ENCODE results near the gene TOR1A.

Gene TOR1A

GRCh38 chr9:129851821-129852220 is 27.9 kb upstream of the TOR1A start:
- DNase-seq: no peak

- no peak for DNase-seq
Observed at GRCh38 chr9:129850821-129851550, 27.1 kb upstream of the TOR1A start.

DNA sequence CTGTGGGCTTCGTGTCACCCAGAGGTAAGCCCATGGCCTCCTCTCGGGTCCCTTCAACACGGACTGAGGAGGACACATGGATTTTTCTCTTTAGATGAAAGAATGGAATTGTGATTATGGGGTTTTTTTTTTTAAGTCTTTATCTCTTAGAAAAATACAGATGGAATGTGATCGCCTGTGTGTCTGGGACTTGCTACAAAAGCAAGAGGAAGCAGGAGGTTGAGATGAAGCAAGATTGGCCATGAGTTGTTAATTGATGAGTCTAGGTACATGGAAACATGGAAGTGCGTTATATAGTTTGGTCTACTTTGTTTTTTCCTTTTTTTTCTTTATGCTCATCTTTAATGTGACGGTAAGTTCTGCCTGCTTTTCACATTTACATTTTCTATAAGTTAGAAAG is 26.0 kb upstream of the TOR1A start:
- no peak for DNase-seq

GRCh38 chr9:129848712-129849441 is 24.9 kb upstream of the TOR1A start:
- no peak for DNase-seq

GRCh38 chr9:129845373-129845772 is 21.4 kb upstream of the TOR1A start:
- no peak for DNase-seq

DNA sequence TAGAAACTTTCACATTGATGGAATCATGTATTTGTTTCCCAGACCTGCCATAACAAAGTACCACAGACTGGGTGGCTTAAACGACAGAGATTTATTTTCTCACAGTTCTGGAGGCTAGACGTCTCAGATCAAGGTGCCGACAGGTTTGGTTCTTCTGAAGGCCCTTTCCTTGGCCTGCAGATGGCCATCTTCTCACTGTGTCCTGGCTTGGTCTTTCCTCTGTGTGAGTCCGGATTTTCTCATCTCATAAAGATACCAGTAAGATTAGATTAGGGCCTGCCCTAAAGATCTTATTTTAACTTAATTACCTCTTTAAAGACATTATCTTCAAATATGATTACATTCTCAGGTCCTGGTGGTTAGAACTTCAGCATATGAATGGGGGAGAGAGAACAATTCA is 17.1 kb upstream of the TOR1A start:
- DNase-seq: no peak

DNA sequence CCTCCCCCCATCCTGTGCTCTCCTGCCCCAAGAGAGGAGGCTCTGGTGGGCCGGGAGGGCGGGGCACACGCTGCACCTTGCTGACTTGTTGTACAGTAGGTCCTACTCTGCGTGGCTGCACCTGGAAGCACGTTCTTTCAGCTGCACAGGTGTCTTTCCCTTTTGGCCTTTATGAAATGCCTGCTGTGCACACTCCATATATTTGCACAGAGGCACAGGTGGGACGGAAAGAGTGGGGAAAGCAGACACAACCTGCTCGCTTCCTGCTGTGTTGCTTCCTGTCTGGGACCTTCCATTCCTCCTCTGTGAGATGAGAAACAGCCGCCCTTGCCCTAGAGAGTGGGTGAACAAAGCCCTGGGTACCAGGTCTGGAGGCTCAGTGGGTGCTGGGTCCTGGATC is 16.1 kb upstream of the TOR1A start:
- DNase-seq: no peak

DNA sequence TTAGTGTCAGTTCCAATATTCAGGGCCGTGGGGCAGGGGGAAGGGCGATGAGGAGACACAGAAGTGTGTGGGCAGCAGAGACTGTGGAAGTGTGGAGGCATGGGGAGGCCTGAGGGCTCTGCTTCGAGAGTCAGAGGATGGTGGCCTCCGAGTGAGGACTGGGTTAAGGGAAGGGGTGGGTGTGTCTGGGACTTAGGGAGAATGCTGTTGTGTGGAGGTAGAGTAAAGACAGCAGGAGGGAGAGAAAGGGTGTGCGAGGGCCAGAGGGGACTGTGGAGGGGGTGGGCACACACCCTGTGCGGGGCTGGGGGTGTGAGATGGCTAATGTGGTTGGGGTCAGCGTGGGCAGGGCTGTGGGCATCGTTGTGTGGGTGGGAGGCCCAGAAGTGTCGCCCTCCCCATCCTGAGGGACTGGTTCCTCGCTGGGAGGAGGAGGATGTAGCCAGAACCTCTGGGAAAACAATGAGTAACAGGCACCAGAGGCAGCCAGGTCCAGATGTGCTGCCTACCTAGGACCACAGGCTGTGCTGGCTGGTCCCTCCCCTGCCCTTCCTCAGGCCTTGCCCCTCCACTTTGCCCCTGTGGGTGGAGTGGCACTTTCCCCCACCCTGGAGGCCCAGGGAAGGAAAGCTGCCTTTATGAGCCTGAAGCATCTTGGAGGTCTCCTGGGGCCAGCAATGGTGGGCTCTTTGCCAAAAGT is 15.5 kb upstream of the TOR1A start:
- DNase-seq: no peak

GRCh38 chr9:129838707-129839259 is 14.8 kb upstream of the TOR1A start:
- peak; percentile 77 for DNase-seq

DNA sequence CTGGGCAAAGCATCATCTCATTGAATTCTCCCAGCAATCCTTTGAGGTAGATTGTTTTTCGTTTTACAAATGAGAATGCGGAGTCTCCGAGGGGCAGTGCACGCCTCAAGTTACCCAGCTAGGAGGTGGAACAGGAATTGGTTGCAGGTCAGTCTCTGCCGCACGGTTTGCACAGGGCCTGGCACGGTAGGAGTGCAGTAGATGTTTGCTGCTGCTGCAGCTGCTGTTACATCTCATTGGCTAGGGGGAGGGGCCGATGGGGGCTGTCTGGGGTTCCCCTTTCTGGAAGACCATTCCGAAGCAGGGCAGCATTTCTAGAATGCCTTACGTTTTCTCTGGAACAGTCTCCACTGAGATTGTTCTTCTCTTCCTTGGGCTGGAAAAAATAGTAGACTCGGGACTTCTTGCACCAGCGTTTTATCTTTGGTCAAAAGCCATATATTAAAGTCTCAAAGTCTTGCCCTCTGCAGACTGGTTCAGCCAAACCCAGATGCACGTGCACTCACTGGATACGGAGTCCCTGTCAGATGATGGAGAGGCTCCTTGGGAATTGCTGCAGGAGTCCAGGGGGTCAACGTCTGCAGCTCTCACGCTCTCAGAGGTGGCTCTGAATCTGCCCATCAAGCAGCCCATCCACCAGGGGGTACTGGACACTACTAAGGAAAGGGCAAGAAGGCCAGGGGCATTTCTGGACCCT is 12.5 kb upstream of the TOR1A start:
- no peak for DNase-seq

- DNase-seq: no peak
Observed at GRCh38 chr9:129835860-129836223, 11.9 kb upstream of the TOR1A start.

DNA sequence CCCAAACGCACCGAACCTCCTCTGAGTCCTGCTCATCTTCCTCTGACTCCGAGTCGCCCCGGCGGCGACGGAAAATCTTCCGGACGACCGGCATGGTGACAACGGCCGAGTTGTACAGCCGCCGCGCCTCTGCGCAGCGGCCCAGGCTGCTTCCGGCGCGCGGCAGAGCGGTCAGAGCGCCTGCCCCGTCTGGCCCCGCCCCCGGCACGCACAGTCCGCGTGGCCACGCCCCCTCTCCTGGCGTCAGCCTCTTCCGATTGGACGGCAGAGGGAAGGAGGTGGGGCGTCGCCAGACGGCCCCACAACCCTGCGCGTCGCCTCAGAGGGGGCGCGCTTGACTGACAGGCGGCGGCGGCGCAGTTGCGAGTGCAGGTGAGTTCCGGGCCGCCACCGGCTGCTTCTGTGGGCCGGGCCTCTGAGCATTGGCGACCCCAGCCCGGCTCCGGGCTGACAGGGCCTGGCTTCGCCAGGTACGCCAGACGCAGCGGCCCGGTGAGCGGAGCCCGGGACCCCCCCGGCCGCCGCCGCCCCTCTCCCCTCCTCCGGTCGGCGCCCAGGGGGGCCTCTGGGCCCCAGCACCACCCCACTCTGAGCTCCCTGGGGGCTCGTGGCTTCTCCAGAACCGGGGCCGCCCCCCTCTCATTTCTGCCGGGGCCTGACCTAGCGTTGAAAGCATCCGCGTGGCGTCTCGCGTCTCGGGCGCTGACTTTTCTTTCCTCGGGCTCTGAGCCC is 11.4 kb upstream of the TOR1A start, which contains the start of the genes C9orf78 and USP20:
Gene C9orf78, minus strand, starts transcription at position 148 of the 732 bp plus-strand sequence. Its CDS starts 54 bp downstream, at position 94.
Gene USP20, plus strand, starts transcription at position 331 of the 732 bp plus-strand sequence. CDS start 17,098 bp downstream, outside the sequence.
- DNase-seq: peak; percentile 93

DNA sequence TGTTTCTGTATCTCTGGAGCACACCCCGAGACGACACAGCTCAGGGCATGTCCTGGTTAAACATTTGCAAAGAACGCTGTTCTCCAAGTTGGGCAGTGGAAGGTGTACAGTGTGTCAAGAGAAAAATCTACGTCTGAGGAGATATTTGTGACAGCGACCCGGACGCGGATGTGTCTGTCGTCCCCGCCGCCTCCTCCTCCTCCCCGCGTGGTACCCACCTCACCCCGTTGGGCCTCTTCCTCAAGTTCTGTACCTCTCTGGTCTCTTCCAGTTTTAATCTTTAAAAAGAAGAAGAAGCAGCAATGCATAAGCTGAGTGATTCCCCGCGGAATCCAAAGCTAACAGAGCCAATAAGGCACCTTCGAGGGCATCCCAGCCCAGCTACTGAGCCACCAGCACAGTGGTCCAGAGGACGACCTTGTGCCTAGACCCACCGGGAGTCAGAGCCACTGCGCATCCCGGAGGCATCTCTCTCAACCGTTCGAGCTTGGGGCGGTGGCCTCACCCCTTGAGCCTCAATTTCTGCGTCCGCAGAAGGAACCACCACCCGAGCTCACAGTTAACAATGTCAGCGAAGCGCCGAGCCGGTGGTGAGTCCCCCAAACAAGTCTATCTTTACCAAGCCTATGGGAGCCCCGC is 10.7 kb upstream of the TOR1A start:
- DNase-seq: no peak

DNA sequence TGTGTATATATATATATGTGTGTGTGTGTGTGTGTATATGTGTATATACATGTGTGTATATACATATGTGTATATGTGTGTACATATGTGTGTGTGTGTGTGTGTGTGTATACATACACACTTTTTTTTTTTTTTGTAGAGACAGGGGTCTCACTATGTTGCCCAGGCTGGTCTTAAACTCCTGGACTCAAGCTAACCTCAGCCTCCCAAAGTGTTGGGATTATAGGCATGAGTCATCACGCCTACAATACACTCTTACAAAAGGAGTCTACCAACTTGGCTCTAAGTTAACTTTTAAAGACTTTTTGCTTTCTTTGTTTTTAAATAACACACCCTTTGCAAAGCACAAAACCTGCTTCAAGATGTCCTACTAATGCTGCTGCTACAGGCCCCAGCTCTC is 9.0 kb upstream of the TOR1A start:
- no peak for DNase-seq

DNA sequence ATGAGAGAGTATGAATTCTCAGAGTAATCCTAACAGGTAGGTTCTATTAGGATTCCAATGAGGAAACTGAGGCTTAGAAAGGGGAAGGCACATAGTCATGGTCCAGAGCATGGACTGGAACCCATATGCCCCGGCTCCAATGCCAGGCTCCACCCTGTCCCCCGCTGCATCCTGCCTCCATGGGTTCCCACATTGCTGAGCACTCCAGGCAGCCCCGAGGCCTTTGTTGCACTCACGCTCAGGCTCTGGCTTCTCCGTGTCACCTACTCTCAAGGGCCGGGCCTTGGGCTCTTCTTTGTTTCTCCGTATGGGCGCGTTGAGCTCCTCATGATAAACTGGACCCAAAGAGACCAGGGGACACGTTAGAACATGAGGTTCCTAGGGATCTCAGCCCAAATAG is 5.0 kb upstream of the TOR1A start:
- no peak for DNase-seq

DNA sequence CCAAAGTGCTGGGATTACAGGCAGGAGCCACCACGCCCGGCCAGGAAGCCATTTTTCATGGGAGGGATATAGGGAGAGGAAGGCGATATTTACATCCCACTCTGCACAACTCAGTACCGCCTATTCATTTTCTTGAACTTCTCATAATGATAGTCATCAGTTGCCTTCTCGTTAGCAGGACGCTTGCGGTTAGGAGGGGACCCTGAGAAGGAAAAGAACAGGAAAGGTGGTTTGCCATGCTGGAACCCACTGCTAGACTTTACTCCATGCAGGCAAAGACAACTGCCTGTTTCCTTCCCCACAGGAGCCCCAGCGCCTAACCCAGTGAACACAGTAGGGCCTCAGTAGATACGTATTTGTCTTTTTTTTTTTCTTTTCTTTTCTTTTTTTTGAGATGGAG is 4.1 kb upstream of the TOR1A start:
- no peak for DNase-seq

- no peak for DNase-seq
Observed at GRCh38 chr9:129826759-129827158, 2.8 kb upstream of the TOR1A start.

DNA sequence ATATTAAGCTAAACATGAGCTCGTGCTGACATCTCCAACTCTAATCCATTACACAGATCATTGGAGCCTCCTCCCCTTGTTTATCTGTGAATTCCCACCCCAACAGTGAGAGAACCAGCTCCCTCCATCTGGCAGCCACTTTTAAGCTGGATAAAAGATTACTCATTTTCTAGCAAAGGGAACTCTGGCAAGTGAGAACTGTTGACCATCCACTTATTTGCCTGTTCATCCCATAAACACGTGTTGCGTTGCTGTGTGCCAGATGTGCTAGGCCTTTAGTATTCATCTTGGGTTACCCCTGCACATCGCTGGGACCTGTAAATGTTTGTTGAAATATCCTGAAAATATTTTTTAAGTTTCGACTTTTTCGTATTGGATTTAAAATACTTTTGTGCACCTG is 2.4 kb upstream of the TOR1A start:
- no peak for DNase-seq

DNA sequence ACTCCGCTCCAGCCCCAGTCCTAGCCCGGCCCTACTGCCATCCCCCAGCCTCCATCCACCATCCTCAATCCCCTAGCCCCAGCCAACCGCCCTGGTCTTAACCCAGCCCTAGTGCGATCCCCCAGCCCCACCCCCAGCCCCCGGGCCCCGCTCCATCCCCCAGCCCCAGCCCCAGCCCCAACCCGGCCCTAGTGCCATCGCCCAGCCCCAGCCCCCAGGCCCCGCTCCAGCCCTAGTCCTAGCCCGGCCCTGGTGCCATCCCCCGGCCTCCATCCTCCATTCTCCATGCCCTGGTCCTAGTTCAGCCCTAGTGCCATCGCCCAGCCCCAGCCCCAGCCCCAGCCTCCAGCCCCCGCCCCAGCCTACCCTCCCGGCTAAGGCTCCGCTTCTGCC is 398 bp downstream of the TOR1A start:
- DNase-seq: no peak

DNA sequence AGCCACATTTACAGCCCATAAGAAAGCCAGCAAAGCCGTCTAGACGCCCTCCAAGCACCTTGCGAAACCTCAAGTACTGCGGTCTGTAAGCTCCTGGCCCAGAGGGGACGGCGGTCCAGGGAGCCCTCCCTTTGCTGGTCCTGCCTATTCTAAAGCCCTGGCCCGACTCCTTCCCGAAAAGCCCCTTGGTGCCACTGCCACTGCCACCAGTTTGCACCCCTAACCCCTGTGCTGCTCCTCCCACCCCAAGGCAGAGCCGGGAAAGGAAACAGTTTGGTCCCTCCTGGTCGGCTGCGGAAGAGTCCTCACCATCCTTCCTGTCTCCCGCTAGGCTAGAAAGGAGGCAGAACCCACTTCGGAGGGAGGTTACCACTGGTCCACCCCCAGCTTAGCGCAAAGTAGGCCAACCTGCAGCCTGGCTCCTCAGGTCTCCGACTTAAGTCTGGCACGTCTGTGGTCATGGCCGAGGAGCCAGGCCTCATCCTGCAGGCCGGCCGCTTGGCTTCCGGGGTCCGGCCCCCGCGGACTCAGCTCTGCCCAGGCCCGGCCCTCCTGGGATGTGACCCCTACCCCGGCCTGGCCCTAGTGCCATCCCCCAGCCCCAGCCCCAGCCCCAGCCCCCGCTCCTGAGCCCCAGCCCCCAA is 916 bp downstream of the TOR1A start:
- DNase-seq: peak; percentile 24

Measured in fibroblast of skin of right biceps (primary cell).